MCF 10A (cell line): ENCODE measurements around the gene PFN1. TPM values are rescaled to one million over a fixed set of nuclear protein-coding genes. Genes with fewer than 3 reads are reported as not detected.

Source experiments
- BruUV-seq: library from RNA; stranded (reverse); fragments of 400-500 nt; replicated peaks from 2 replicates; lab custom pipeline; 2021; lab: Mats Ljungman, UMichigan
- CTCF ChIA-PET: fragments of 300-600 bp; sonication (Branson Sonifier 250); formaldehyde crosslinking; extraction: SDS; loops from one replicate; lab custom pipeline; 2021; ENCODE audit warnings: antibody characterized with exemption, inconsistent platforms; lab: Yijun Ruan, JAX
- POLR2A ChIA-PET: fragments of 300-600, 350-650 bp; sonication (Branson Sonifier 250); formaldehyde crosslinking; extraction: SDS; loops from one replicate; lab custom pipeline; 2020; ENCODE audit warnings: antibody characterized with exemption, inconsistent platforms; lab: Yijun Ruan, JAX
- DNase-seq: peaks from one replicate; pipeline ENCODE4 v3.0.0-alpha.2; 2018; ENCODE audit not compliant: unreplicated experiment
- H3K27ac Mint-ChIP-seq: one replicate; pipeline ENCODE4 v1.8.0; 2022; ENCODE audit warnings: mild to moderate bottlenecking, low read depth, mixed read lengths; ENCODE audit not compliant: unreplicated experiment
- H3K27me3 Mint-ChIP-seq: one replicate; pipeline ENCODE4 v1.8.0; 2022; ENCODE audit warnings: mixed read lengths; ENCODE audit not compliant: insufficient read depth, unreplicated experiment
- H3K36me3 Mint-ChIP-seq: one replicate; pipeline ENCODE4 v1.8.0; 2022; ENCODE audit warnings: mild to moderate bottlenecking, moderate library complexity, mixed read lengths; ENCODE audit not compliant: insufficient read depth, unreplicated experiment
- H3K4me1 Mint-ChIP-seq: one replicate; pipeline ENCODE4 v1.8.0; 2022; ENCODE audit warnings: mixed read lengths; ENCODE audit not compliant: insufficient read depth, unreplicated experiment
- H3K4me3 Mint-ChIP-seq: one replicate; pipeline ENCODE4 v1.8.0; 2022; ENCODE audit warnings: mild to moderate bottlenecking, moderate library complexity, mixed read lengths; ENCODE audit not compliant: unreplicated experiment
- H3K9me3 Mint-ChIP-seq: one replicate; pipeline ENCODE4 v1.8.0; 2022; ENCODE audit warnings: mixed read lengths; ENCODE audit not compliant: unreplicated experiment
- CTCF ChIP-seq: fragments of 200-600 bp; IDR thresholded peaks from one replicate; pipeline ENCODE4 v1.8.0; 2022; ENCODE audit warnings: antibody characterized with exemption, mild to moderate bottlenecking; ENCODE audit not compliant: unreplicated experiment
- intact Hi-C: fragments of 100-400 bp; cut with micrococcal nuclease; formaldehyde crosslinking; loops from 2 replicates; pipeline ENCODE4 v1.14.1; 2022
- total RNA-seq: library from RNA; stranded (reverse); gene quantifications from 2 replicates; pipeline ENCODE4 v1.2.3, GENCODE V29; 2022

The PFN1 gene
- total RNA-seq, 1 experiment from 2014 or later, result 1,106 TPM

GRCh38 chr17:4939796-4940554 is 8.4 kb downstream of the PFN1 start, which contains the start of the genes RNF167 and SLC25A11:
RNF167 (plus strand) TSS chr17:4940268; CDS start chr17:4940910, 642 bp downstream.
SLC25A11 (minus strand) TSS chr17:4940046; CDS start chr17:4939910, 136 bp downstream.
- intact Hi-C loops, result loop anchor here (1.0 to 2.0 kb wide), 2 partner anchors 19 to 31 kb away; no protein-coding TSS in a partner anchor
- peaks cover 43% of the 10 kb centered on the region for H3K4me1 Mint-ChIP-seq

GRCh38 chr17:4939546-4939795 is 8.9 kb downstream of the PFN1 start:
- POLR2A ChIA-PET, result interaction anchor here (0.7 to 21.5 kb wide), 23 partner anchors 10 to 480 kb away, joined by 3 to 639 read pairs (median 8); partner anchors contain the start of genes ARRB2, CAMTA2, CHRNE and ENO3
- H3K27me3 Mint-ChIP-seq, result no peaks in the 10 kb centered on the region
- H3K9me3 Mint-ChIP-seq, result no peaks in the 10 kb centered on the region
- no peak for DNase-seq
- TF ChIP-seq CTCF, result no peak
- peaks cover 41% of the 10 kb centered on the region for H3K4me1 Mint-ChIP-seq
- CTCF ChIA-PET, result interaction anchor here (0.7 to 3.0 kb wide), 8 partner anchors 9 to 536 kb away, joined by 3 to 24 read pairs (median 4); partner anchors contain the start of gene PFN1
- peaks cover 51% of the 10 kb centered on the region for H3K36me3 Mint-ChIP-seq
- intact Hi-C loops, result no loop called here
- H3K4me3 Mint-ChIP-seq, result peak overlapping the region; percentile 91
- BruUV-seq, result no TSS peak
- peak overlapping the region; percentile 98 for H3K27ac Mint-ChIP-seq

More at GRCh38 chr17:4939796-4940554, 8.4 kb downstream of the PFN1 start, which contains the start of the genes RNF167 and SLC25A11:
- no peak for TF ChIP-seq CTCF
- no TSS peak for BruUV-seq
- DNase-seq, result peak; percentile 99
- ChIA-PET POLR2A (interaction anchor here (0.6 to 21.5 kb wide), 29 partner anchors 10 to 1366 kb away, joined by 3 to 639 read pairs (median 6); partner anchors contain the start of genes ARRB2, CAMTA2, CHRNE and CYB5D2), CTCF (interaction anchor here (0.5 to 3.0 kb wide), 12 partner anchors 9 to 537 kb away, joined by 3 to 24 read pairs (median 3); partner anchors contain the start of gene PFN1)
- peak within 1 kb of the TSS; percentile 98 for H3K27ac Mint-ChIP-seq
- peak within 1 kb of the TSS; percentile 91 for H3K4me3 Mint-ChIP-seq
- no peaks in the 10 kb centered on the region for H3K9me3 Mint-ChIP-seq
- peaks cover 56% of the 10 kb centered on the region for H3K36me3 Mint-ChIP-seq
- H3K27me3 Mint-ChIP-seq, result no peaks in the 10 kb centered on the region

GRCh38 chr17:4938688-4939545 is 9.4 kb downstream of the PFN1 start:
- TF ChIP-seq CTCF, result no peak
- CTCF ChIA-PET, result interaction anchor here (0.5 to 3.0 kb wide), 9 partner anchors 19 to 819 kb away, joined by 3 to 24 read pairs (median 4); no protein-coding TSS in a partner anchor
- Mint-ChIP-seq H3K4me1 (peaks cover 41% of the 10 kb centered on the region), H3K9me3 (no peaks in the 10 kb centered on the region), H3K27me3 (no peaks in the 10 kb centered on the region), H3K36me3 (peaks cover 49% of the 10 kb centered on the region), H3K4me3 (peak overlapping the region; percentile 91), H3K27ac (peak overlapping the region; percentile 98)
- intact Hi-C loops, result no loop called here
- BruUV-seq, result TSS peak; percentile 15
- POLR2A ChIA-PET, result interaction anchor here (1.1 to 21.5 kb wide), 16 partner anchors 9 to 236 kb away, joined by 4 to 639 read pairs (median 16); partner anchors contain the start of genes ARRB2, CAMTA2, ENO3 and INCA1
- DNase-seq, result no peak
